ENCODE data around the gene MUC22. TPM values are rescaled to one million over a fixed set of nuclear protein-coding genes. Genes with fewer than 3 reads are reported as not detected.

MUC22 gene
- total RNA-seq, 1 donor from 2014 or later, result not detected

GRCh38 chr6:31037682-31038081 is 27.4 kb downstream of the MUC22 start:
- no peaks in the 10 kb centered on the region for H3K36me3 Mint-ChIP-seq (ENCODE audit: low read depth)
- H3K4me3 Mint-ChIP-seq, result no peak overlapping the region
- intact Hi-C loops (cut with micrococcal nuclease), result no loop called here
- POLR2A ChIA-PET, result no interaction called here
- no peak overlapping the region for H3K27ac Mint-ChIP-seq
- ATAC-seq (ENCODE audit: low read depth) (no peak), DNase-seq (no peak)
- H3K9me3 Mint-ChIP-seq, result no peaks in the 10 kb centered on the region
- peaks cover 2% of the 10 kb centered on the region for H3K4me1 Mint-ChIP-seq
- H3K27me3 Mint-ChIP-seq, result peaks cover 12% of the 10 kb centered on the region
- CTCF ChIA-PET, result interaction anchor here (1.2 kb wide), 1 partner anchor 31 kb away, joined by 3 read pairs; no protein-coding TSS in a partner anchor
- TF ChIP-seq CTCF (IDR thresholded peaks at IDR 0.05), result no peak

GRCh38 chr6:31038559-31038958 is 28.3 kb downstream of the MUC22 start:
- no peak for DNase-seq
- Mint-ChIP-seq H3K36me3 (ENCODE audit: low read depth) (no peaks in the 10 kb centered on the region), H3K27ac (no peak overlapping the region), H3K4me1 (peaks cover 10% of the 10 kb centered on the region), H3K4me3 (no peak overlapping the region), H3K27me3 (peaks cover 12% of the 10 kb centered on the region), H3K9me3 (no peaks in the 10 kb centered on the region)
- TF ChIP-seq CTCF (IDR thresholded peaks at IDR 0.05), result no peak
- ChIA-PET POLR2A (no interaction called here), CTCF (no interaction called here)
- no peak for ATAC-seq (ENCODE audit: low read depth)
- intact Hi-C loops (cut with micrococcal nuclease), result no loop called here

GRCh38 chr6:31040801-31041200 is 30.5 kb downstream of the MUC22 start:
- H3K4me1 Mint-ChIP-seq, result peaks cover 13% of the 10 kb centered on the region
- ChIA-PET POLR2A (no interaction called here), CTCF (interaction anchor here (0.6 kb wide), 1 partner anchor 11 kb away, joined by 3 read pairs; no protein-coding TSS in a partner anchor)
- ATAC-seq (ENCODE audit: low read depth), result no peak
- no peak for DNase-seq
- no peaks in the 10 kb centered on the region for H3K9me3 Mint-ChIP-seq
- H3K4me3 Mint-ChIP-seq, result no peak overlapping the region
- intact Hi-C loops (cut with micrococcal nuclease), result no loop called here
- no peaks in the 10 kb centered on the region for H3K36me3 Mint-ChIP-seq (ENCODE audit: low read depth)
- no peak overlapping the region for H3K27ac Mint-ChIP-seq
- no peak for TF ChIP-seq CTCF (IDR thresholded peaks at IDR 0.05)
- peaks cover 7% of the 10 kb centered on the region for H3K27me3 Mint-ChIP-seq

- POLR2A ChIA-PET, result no interaction called here
- intact Hi-C loops (cut with micrococcal nuclease), result no loop called here
- DNase-seq, result no peak
- H3K9me3 Mint-ChIP-seq, result no peaks in the 10 kb centered on the region
- TF ChIP-seq CTCF (IDR thresholded peaks at IDR 0.05), result no peak
- ATAC-seq (ENCODE audit: low read depth), result no peak
- H3K27me3 Mint-ChIP-seq, result peaks cover 5% of the 10 kb centered on the region
- H3K27ac Mint-ChIP-seq, result no peak overlapping the region
- no peaks in the 10 kb centered on the region for H3K36me3 Mint-ChIP-seq (ENCODE audit: low read depth)
- no peak overlapping the region for H3K4me3 Mint-ChIP-seq
- H3K4me1 Mint-ChIP-seq, result peaks cover 13% of the 10 kb centered on the region
- CTCF ChIA-PET, result no interaction called here
Observed at GRCh38 chr6:31041372-31041974, 31.2 kb downstream of the MUC22 start.

- TF ChIP-seq CTCF (IDR thresholded peaks at IDR 0.05), result no peak
- Mint-ChIP-seq H3K27ac (peak overlapping the region; percentile 55), H3K4me1 (peaks cover 13% of the 10 kb centered on the region), H3K4me3 (peak overlapping the region; percentile 81), H3K27me3 (peaks cover 7% of the 10 kb centered on the region), H3K36me3 (ENCODE audit: low read depth) (no peaks in the 10 kb centered on the region), H3K9me3 (no peaks in the 10 kb centered on the region)
- no peak for DNase-seq
- ChIA-PET CTCF (interaction anchor here (1.1 kb wide), 1 partner anchor 45 kb away, joined by 3 read pairs; no protein-coding TSS in a partner anchor), POLR2A (no interaction called here)
- peak; percentile 40 for ATAC-seq (ENCODE audit: low read depth)
- intact Hi-C loops (cut with micrococcal nuclease), result no loop called here
Observed at GRCh38 chr6:31042806-31043205, 32.5 kb downstream of the MUC22 start.

Measured in activated B cell treated with CpG ODN at 0.5 μM for 24 hours (primary cell).